MM.1S (cell line): ENCODE measurements around the gene CBFA2T2.

Source experiments
- DNase-seq: peaks from one replicate; pipeline ENCODE4 v3.0.0-alpha.2; 2015
- H2AFZ ChIP-seq: fragments of 300-600 bp; sonication (generic); 2 replicates; pipeline ENCODE4 v1.6.0; 2016; ENCODE audit warnings: antibody characterized with exemption, low read length
- H3F3A ChIP-seq: fragments of 300-600 bp; sonication (generic); 2 replicates; pipeline ENCODE4 v1.6.1; 2016; ENCODE audit warnings: mild to moderate bottlenecking, antibody characterized with exemption, low read length, moderate library complexity, mixed read lengths; ENCODE audit not compliant: insufficient read depth
- H3K27ac ChIP-seq: fragments of 300-600 bp; sonication (generic); 2 replicates; pipeline ENCODE4 v1.5.1; 2016; ENCODE audit warnings: mild to moderate bottlenecking, low read length
- H3K27me3 ChIP-seq: fragments of 300-600 bp; sonication (generic); replicated peaks from 2 replicates; pipeline ENCODE4 v1.6.0; 2016; ENCODE audit warnings: low read length; ENCODE audit not compliant: insufficient read depth
- H3K36me3 ChIP-seq: fragments of 300-600 bp; sonication (generic); replicated peaks from 2 replicates; pipeline ENCODE4 v1.6.1; 2016; ENCODE audit warnings: mild to moderate bottlenecking, low read length, mixed read lengths; ENCODE audit not compliant: insufficient read depth
- H3K4me1 ChIP-seq: fragments of 300-600 bp; sonication (generic); 2 replicates; pipeline ENCODE4 v1.6.1; 2016; ENCODE audit warnings: low read length, mixed read lengths
- H3K4me2 ChIP-seq: fragments of 300-600 bp; sonication (generic); 2 replicates; pipeline ENCODE4 v1.6.0; 2016; ENCODE audit warnings: low read depth, low read length
- H3K4me3 ChIP-seq: fragments of 300-600 bp; sonication (generic); 2 replicates; pipeline ENCODE4 v1.5.1; 2016; ENCODE audit warnings: low read length, mixed read lengths
- H3K79me2 ChIP-seq: fragments of 300-600 bp; sonication (generic); 2 replicates; pipeline ENCODE4 v1.6.1; 2016; ENCODE audit warnings: mixed run types, low read length, mixed read lengths
- H3K9ac ChIP-seq: fragments of 300-600 bp; sonication (generic); 2 replicates; pipeline ENCODE4 v1.6.1; 2016; ENCODE audit warnings: low read length, mixed read lengths
- H3K9me2 ChIP-seq: fragments of 300-600 bp; sonication (generic); replicated peaks from 2 replicates; pipeline ENCODE4 v1.6.1; 2016; ENCODE audit warnings: mild to moderate bottlenecking, low read length, mixed read lengths; ENCODE audit not compliant: insufficient read depth
- H3K9me3 ChIP-seq: fragments of 300-600 bp; sonication (generic); replicated peaks from 2 replicates; pipeline ENCODE4 v1.6.1; 2016; ENCODE audit warnings: mild to moderate bottlenecking, low read length, mixed read lengths; ENCODE audit not compliant: insufficient read depth
- H4K20me1 ChIP-seq: fragments of 300-600 bp; sonication (generic); 2 replicates; pipeline ENCODE4 v1.6.1; 2016; ENCODE audit warnings: mild to moderate bottlenecking, low read length, moderate library complexity, mixed read lengths; ENCODE audit not compliant: insufficient read depth
- EZH2 ChIP-seq: fragments of 300-600 bp; sonication (generic); optimal IDR thresholded peaks from 2 replicates; pipeline ENCODE3; 2017; ENCODE audit warnings: low read depth, mild to moderate bottlenecking, antibody characterized with exemption, low read length, mixed read lengths
- EZH2phosphoT487 ChIP-seq: fragments of 300-600 bp; sonication (generic); IDR thresholded peaks from 2 replicates; pipeline ENCODE4 v1.6.1; 2018; ENCODE audit warnings: antibody characterized with exemption, low read length
- TF ChIP-seq, protein P1 (sequence below): fragments of 300-600 bp; sonication (generic); IDR thresholded peaks from 2 replicates; pipeline ENCODE4 v1.5.1; 2016; ENCODE audit warnings: antibody characterized with exemption, low read length, mixed read lengths

CBFA2T2 gene

DNA sequence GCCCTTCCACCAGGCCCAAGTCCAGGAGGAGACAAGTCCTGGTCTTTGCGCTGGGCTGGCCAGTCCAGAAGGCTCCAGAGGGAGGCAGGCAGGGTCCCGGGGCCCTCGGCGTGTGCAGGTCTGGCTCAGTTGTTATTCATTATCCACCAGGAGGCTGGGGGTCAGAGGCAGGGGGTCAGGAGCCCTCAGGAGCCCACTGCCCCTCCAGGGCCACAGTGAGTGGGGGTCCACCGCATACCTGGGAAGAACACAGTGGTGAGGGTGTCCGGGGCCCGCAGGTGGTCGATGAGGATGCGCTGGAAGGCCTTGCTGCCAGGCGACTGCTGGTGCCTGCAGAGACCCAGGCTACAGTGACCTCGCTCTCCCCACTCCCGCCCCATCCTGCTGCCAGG, 167.8 kb downstream of the CBFA2T2 start:
- Histone ChIP-seq H3K4me2 (no peak overlapping the region), H3K9ac (no peak overlapping the region), H3K36me3 (no peaks in the 10 kb centered on the region), H3K4me3 (no peak overlapping the region), H3F3A (no peaks in the 10 kb centered on the region; the same call in 1 of the 2 replicates), H3K27ac (no peak overlapping the region), H4K20me1 (no peaks in the 10 kb centered on the region), H3K4me1 (peaks cover 5% of the 10 kb centered on the region; the same call in 1 of the 2 replicates), H3K27me3 (no peaks in the 10 kb centered on the region), H3K9me3 (no peaks in the 10 kb centered on the region), H3K9me2 (no peaks in the 10 kb centered on the region), H3K79me2 (no peaks in the 10 kb centered on the region), H2AFZ (no peak overlapping the region)
- TF ChIP-seq EZH2 (no peak), EZH2phosphoT487 (no peak)
- TF ChIP-seq, protein P1, sequence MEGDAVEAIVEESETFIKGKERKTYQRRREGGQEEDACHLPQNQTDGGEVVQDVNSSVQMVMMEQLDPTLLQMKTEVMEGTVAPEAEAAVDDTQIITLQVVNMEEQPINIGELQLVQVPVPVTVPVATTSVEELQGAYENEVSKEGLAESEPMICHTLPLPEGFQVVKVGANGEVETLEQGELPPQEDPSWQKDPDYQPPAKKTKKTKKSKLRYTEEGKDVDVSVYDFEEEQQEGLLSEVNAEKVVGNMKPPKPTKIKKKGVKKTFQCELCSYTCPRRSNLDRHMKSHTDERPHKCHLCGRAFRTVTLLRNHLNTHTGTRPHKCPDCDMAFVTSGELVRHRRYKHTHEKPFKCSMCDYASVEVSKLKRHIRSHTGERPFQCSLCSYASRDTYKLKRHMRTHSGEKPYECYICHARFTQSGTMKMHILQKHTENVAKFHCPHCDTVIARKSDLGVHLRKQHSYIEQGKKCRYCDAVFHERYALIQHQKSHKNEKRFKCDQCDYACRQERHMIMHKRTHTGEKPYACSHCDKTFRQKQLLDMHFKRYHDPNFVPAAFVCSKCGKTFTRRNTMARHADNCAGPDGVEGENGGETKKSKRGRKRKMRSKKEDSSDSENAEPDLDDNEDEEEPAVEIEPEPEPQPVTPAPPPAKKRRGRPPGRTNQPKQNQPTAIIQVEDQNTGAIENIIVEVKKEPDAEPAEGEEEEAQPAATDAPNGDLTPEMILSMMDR = no peak
- no peak for DNase-seq

DNA sequence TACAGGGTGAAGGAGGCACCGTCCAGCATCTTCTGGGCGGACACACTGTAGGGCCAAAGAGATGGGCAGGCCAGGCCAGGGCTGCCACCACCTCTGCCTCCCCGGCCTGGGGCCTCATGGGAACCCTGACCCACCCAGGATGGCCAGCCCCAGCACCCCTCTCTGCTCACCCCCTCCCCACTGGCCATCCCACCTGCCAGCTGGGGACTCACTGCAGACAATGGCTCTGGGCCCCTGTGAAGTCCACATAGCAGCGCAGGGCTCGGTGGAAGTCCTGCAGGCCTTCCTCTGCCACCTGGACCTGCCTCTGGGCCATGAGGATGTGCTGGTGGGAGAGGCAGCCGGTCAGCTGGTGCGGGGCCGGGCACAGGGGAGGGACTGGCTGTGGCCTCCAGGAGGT, 168.6 kb downstream of the CBFA2T2 start:
- no peak overlapping the region for H2AFZ ChIP-seq
- DNase-seq = no peak
- peaks cover 8% of the 10 kb centered on the region; the same call in 1 of the 2 replicates for H3K4me1 ChIP-seq
- no peak overlapping the region for H3K9ac ChIP-seq
- no peak for TF ChIP-seq EZH2phosphoT487
- TF ChIP-seq, protein P1 = no peak
- no peak for TF ChIP-seq EZH2
- H3K9me2 ChIP-seq = no peaks in the 10 kb centered on the region
- no peaks in the 10 kb centered on the region for H3F3A ChIP-seq
- H3K27me3 ChIP-seq = no peaks in the 10 kb centered on the region
- no peaks in the 10 kb centered on the region for H3K79me2 ChIP-seq
- no peak overlapping the region for H3K4me3 ChIP-seq
- no peaks in the 10 kb centered on the region for H4K20me1 ChIP-seq
- no peaks in the 10 kb centered on the region for H3K36me3 ChIP-seq
- no peaks in the 10 kb centered on the region for H3K9me3 ChIP-seq
- H3K27ac ChIP-seq = no peak overlapping the region
- H3K4me2 ChIP-seq = no peak overlapping the region

DNA sequence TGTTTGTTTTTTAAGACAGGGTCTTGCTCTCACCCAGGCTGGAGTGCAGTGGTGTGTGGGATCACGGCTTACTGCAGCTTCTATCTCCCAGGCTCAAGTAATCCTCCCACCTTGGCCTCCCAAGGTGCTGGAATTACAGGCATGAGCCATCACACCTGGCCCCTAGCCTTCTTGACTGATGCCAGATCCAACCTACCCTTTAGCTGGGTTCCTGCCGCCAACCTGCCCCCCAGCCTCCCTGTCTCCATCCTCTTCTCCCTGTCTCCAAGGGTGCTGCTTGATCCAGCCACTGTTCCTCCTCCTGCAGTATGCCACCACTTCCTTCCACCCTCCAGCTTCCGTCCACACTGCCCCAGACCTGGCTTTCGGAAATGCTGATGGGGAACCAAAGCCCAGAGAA, 169.0 kb downstream of the CBFA2T2 start:
- Histone ChIP-seq H3K27ac (no peak overlapping the region), H3K9me3 (no peaks in the 10 kb centered on the region), H3F3A (no peaks in the 10 kb centered on the region), H2AFZ (no peak overlapping the region), H3K9ac (no peak overlapping the region), H3K4me2 (no peak overlapping the region), H3K79me2 (no peaks in the 10 kb centered on the region), H3K9me2 (no peaks in the 10 kb centered on the region), H3K4me3 (no peak overlapping the region), H4K20me1 (no peaks in the 10 kb centered on the region), H3K4me1 (peaks cover 10% of the 10 kb centered on the region; the same call in 1 of the 2 replicates), H3K36me3 (no peaks in the 10 kb centered on the region), H3K27me3 (no peaks in the 10 kb centered on the region)
- TF ChIP-seq, protein P1 = no peak
- TF ChIP-seq EZH2 (no peak), EZH2phosphoT487 (no peak)
- no peak for DNase-seq
